GM23248 (cell line): ENCODE results near the gene PSMD12. TPM values are rescaled to one million over a fixed set of nuclear protein-coding genes. Genes with fewer than 3 reads are reported as not detected.

Source experiments
- DNase-seq: peaks from one replicate; pipeline ENCODE4 v3.0.0-alpha.2; 2015
- H2AFZ ChIP-seq: fragments of 200-600 bp; sonication (generic); 2 replicates; pipeline ENCODE4 v1.6.1; 2016; ENCODE audit warnings: antibody characterized with exemption
- H3F3A ChIP-seq: fragments of 200-600 bp; sonication (generic); 2 replicates; pipeline ENCODE4 v1.6.1; 2016; ENCODE audit warnings: mild to moderate bottlenecking, antibody characterized with exemption, mixed run types; ENCODE audit not compliant: insufficient read depth
- H3K27ac ChIP-seq: fragments of 200-600 bp; sonication (generic); 2 replicates; pipeline ENCODE4 v1.5.1; 2016; ENCODE audit warnings: mild to moderate bottlenecking
- H3K27me3 ChIP-seq: fragments of 200-600 bp; sonication (generic); replicated peaks from 2 replicates; pipeline ENCODE4 v1.6.1; 2016; ENCODE audit warnings: mild to moderate bottlenecking; ENCODE audit not compliant: insufficient read depth
- H3K36me3 ChIP-seq: fragments of 200-600 bp; sonication (generic); 2 replicates; pipeline ENCODE4 v1.6.1; 2016; ENCODE audit warnings: low read depth, mild to moderate bottlenecking
- H3K4me1 ChIP-seq: fragments of 200-600 bp; sonication (generic); 2 replicates; pipeline ENCODE4 v1.6.1; 2016; ENCODE audit warnings: mild to moderate bottlenecking; ENCODE audit not compliant: insufficient read depth
- H3K4me2 ChIP-seq: fragments of 200-600 bp; sonication (generic); one replicate; pipeline ENCODE4 v1.6.1; 2016; ENCODE audit warnings: mild to moderate bottlenecking; ENCODE audit not compliant: unreplicated experiment
- H3K4me3 ChIP-seq: fragments of 200-600 bp; sonication (generic); 2 replicates; pipeline ENCODE4 v1.5.1; 2016; ENCODE audit warnings: mild to moderate bottlenecking
- H3K79me2 ChIP-seq: fragments of 200-600 bp; sonication (generic); 2 replicates; pipeline ENCODE4 v1.6.1; 2016; ENCODE audit warnings: mild to moderate bottlenecking; ENCODE audit not compliant: insufficient read depth
- H3K9ac ChIP-seq: fragments of 200-600 bp; sonication (generic); 2 replicates; pipeline ENCODE4 v1.6.1; 2016; ENCODE audit warnings: mild to moderate bottlenecking
- H3K9me2 ChIP-seq: fragments of 200-600 bp; sonication (generic); 2 replicates; pipeline ENCODE4 v1.6.1; 2016; ENCODE audit warnings: mixed run types, mild to moderate bottlenecking, moderate library complexity; ENCODE audit not compliant: insufficient read depth
- H3K9me3 ChIP-seq: fragments of 200-600 bp; sonication (generic); one replicate; pipeline ENCODE4 v1.6.1; 2017; ENCODE audit warnings: low read depth
- H4K20me1 ChIP-seq: fragments of 200-600 bp; sonication (generic); 2 replicates; pipeline ENCODE4 v1.6.0; 2016; ENCODE audit not compliant: insufficient read depth
- EZH2 ChIP-seq: fragments of 200-600 bp; sonication (generic); IDR thresholded peaks from 2 replicates; pipeline ENCODE4 v1.6.1; 2018; ENCODE audit warnings: antibody characterized with exemption, mild to moderate bottlenecking; ENCODE audit not compliant: insufficient read depth, poor library complexity, severe bottlenecking
- EZH2phosphoT487 ChIP-seq: fragments of 200-600 bp; sonication (generic); IDR thresholded peaks from 2 replicates; pipeline ENCODE4 v1.6.1; 2018; ENCODE audit warnings: antibody characterized with exemption, moderate library complexity, mild to moderate bottlenecking, low read depth; ENCODE audit not compliant: insufficient read depth
- WGBS, 2 experiments: methylation state at CpG; one replicate each; pipeline ENCODE4 v1.1.6; 2015 to 2017; ENCODE audit warnings: low lambda C conversion rate in 2 of 2, low coverage in 1 of 2; ENCODE audit errors: missing lambda C conversion rate in 2 of 2; 5-methylcytosine and 5-hydroxymethylcytosine counted together
- in situ Hi-C: fragments of 300-500 bp; cut with MboI; formaldehyde crosslinking; loops from 2 replicates; pipeline ENCODE4 v1.15.0; 2020
- polyA plus RNA-seq: library from polyadenylated mRNA; unstranded; fragments of >200 nt; fragmentation: Nextera tagmentation; extraction: Ambion mirVana; gene quantifications from 2 replicates; pipeline ENCODE4 v1.2.1, GENCODE V29; 2016
- total RNA-seq: library from RNA; depleted of rRNA; stranded (reverse); fragments of >200 nt; shearing (Covaris generic); gene quantifications from 2 replicates; pipeline ENCODE4 v1.2.3, GENCODE V29; 2014

Gene PSMD12
- total and polyA plus RNA-seq, 2 experiments from 2014 or later: 31.9 to 85.3 TPM

- H3F3A ChIP-seq: no peaks in the 10 kb centered on the region
- no peaks in the 10 kb centered on the region for H3K36me3 ChIP-seq
- H2AFZ ChIP-seq: no peak overlapping the region
- 84 to 85% methylated on average over 6 of the region's 6 CpGs for WGBS, 2 experiments
- no peaks in the 10 kb centered on the region for H3K27me3 ChIP-seq
- H3K27ac ChIP-seq: no peak overlapping the region
- no peaks in the 10 kb centered on the region for H4K20me1 ChIP-seq
- H3K9me3 ChIP-seq: no peaks in the 10 kb centered on the region
- in situ Hi-C loops: no loop called here
- DNase-seq: no peak
- TF ChIP-seq EZH2 (no peak), EZH2phosphoT487 (no peak)
- H3K9ac ChIP-seq: no peak overlapping the region
- H3K4me1 ChIP-seq: no peaks in the 10 kb centered on the region
- no peak overlapping the region for H3K4me2 ChIP-seq
- no peaks in the 10 kb centered on the region for H3K9me2 ChIP-seq
- H3K79me2 ChIP-seq: peaks cover 95% of the 10 kb centered on the region
- no peak overlapping the region for H3K4me3 ChIP-seq
These were observed 37.1 kb upstream of the PSMD12 start for GRCh38 chr17:67403483-67403882.

GRCh38 chr17:67403065-67403464 is 36.7 kb upstream of the PSMD12 start:
- in situ Hi-C loops: no loop called here
- Histone ChIP-seq H3K4me3 (no peak overlapping the region), H3K79me2 (peaks cover 95% of the 10 kb centered on the region)

GRCh38 chr17:67401598-67402504 is 35.5 kb upstream of the PSMD12 start:
- no peaks in the 10 kb centered on the region for H3F3A ChIP-seq
- no peaks in the 10 kb centered on the region for H3K9me3 ChIP-seq
- in situ Hi-C loops: no loop called here
- peaks cover 94% of the 10 kb centered on the region for H3K79me2 ChIP-seq
- no peaks in the 10 kb centered on the region for H3K27me3 ChIP-seq
- H2AFZ ChIP-seq: no peak overlapping the region
- TF ChIP-seq EZH2 (no peak), EZH2phosphoT487 (no peak)
- no peaks in the 10 kb centered on the region for H4K20me1 ChIP-seq
- H3K27ac ChIP-seq: no peak overlapping the region
- H3K36me3 ChIP-seq: no peaks in the 10 kb centered on the region
- WGBS, 2 experiments: 93 to 94% methylated on average over 16 of the region's 16 CpGs
- no peaks in the 10 kb centered on the region for H3K4me1 ChIP-seq
- H3K4me2 ChIP-seq: no peak overlapping the region
- DNase-seq: no peak
- H3K4me3 ChIP-seq: no peak overlapping the region
- H3K9me2 ChIP-seq: no peaks in the 10 kb centered on the region
- H3K9ac ChIP-seq: no peak overlapping the region

More at GRCh38 chr17:67403065-67403464, 36.7 kb upstream of the PSMD12 start:
- Histone ChIP-seq H3F3A (no peaks in the 10 kb centered on the region), H3K9me3 (no peaks in the 10 kb centered on the region), H3K4me1 (no peaks in the 10 kb centered on the region), H2AFZ (no peak overlapping the region), H4K20me1 (no peaks in the 10 kb centered on the region), H3K36me3 (no peaks in the 10 kb centered on the region), H3K27me3 (no peaks in the 10 kb centered on the region), H3K27ac (no peak overlapping the region), H3K9me2 (no peaks in the 10 kb centered on the region), H3K9ac (no peak overlapping the region), H3K4me2 (no peak overlapping the region)
- no peak for DNase-seq
- TF ChIP-seq EZH2: no peak
- no peak for TF ChIP-seq EZH2phosphoT487
- WGBS, 2 experiments: 91 to 96% methylated on average over 2 of the region's 2 CpGs

- Histone ChIP-seq H3F3A (no peaks in the 10 kb centered on the region), H2AFZ (no peak overlapping the region), H3K9ac (no peak overlapping the region), H3K27ac (no peak overlapping the region), H3K27me3 (no peaks in the 10 kb centered on the region), H3K9me2 (no peaks in the 10 kb centered on the region), H3K4me3 (no peak overlapping the region), H3K9me3 (no peaks in the 10 kb centered on the region), H3K36me3 (no peaks in the 10 kb centered on the region), H3K79me2 (peaks cover 93% of the 10 kb centered on the region), H4K20me1 (no peaks in the 10 kb centered on the region), H3K4me1 (no peaks in the 10 kb centered on the region), H3K4me2 (no peak overlapping the region)
- no peak for DNase-seq
- in situ Hi-C loops: no loop called here
- TF ChIP-seq EZH2phosphoT487 (no peak), EZH2 (no peak)
- 94 to 95% methylated on average over 9 of the region's 9 CpGs for WGBS, 2 experiments
These were observed 34.7 kb upstream of the PSMD12 start for GRCh38 chr17:67401106-67401505.
